Medulla oblongata (tissue), 1 donor: ENCODE data around the gene NFIX.

Experiments
- DNase-seq: peaks from one replicate; pipeline ENCODE4 v3.0.0-alpha.2; 2015; ENCODE audit errors: extremely low spot score

The NFIX gene

DNA sequence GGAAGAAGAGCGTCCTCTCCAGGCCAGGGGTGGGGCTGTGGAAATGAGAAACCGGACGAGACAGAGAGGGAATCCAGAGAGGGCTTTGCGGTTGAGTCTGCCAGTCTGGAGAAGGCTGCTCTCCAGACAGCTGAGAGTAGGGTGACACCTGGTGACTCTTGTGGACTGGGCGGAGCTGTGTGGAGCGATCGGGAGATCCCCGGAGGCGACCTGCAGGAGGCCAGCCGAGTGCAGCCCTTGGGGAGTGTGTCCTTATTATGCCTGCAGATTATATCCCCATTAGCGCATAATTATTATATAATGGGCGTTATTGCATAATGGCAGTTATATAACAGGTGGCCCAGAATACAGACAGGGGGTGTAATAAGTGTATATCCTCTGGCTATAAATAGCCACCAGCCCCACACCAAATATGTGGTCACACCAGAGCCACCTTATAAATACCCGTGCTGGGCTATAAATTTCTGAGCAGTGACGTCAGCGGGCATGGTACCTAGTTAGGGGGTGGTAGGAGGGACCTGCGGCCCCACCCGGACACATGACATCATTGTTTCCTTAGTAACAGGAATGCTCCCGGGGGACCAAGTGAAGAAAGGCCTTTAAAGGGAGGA is 41.2 kb downstream of the NFIX start:
- DNase-seq = no peak

DNA sequence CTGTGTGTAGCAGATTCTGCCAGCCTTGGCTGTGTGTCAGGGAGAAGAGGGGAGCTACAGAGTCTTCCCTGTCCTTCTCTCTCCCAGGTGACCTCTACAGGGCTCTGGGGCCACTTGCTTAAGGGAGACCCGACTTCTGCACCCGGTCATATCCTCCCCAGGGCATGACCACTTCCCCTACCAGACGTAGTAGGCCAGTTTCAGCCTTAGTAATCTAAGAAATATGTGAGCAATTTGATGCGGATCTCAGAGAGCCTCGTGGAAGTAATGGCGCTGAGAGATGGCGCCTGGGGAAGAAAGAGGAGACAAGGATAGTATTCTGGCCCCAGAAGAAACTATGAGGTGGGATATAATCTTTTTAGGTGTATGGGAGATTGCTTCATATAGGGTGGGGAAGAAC is 41.9 kb downstream of the NFIX start:
- peak; percentile 23 for DNase-seq

DNA sequence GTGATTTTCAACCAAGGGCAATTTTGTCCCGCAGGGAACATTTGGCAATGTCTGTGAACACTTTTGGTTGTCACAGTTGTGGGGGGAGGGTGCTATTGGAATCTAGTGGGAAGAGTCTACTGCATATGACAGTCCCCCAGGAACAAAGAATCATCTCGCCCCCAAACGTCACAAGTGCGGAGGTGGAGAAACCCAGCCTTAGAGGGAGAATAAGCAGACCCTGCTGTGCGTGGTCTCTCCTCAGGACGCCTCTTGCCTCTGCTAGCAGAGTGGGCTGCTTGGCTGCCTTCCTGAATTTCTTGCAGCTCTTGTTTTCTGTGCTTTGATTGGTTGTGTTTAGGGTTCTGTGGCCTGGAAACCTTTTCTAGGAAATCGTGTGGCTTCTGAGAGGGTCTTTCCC is 42.5 kb downstream of the NFIX start:
- peak; percentile 40 for DNase-seq

DNA sequence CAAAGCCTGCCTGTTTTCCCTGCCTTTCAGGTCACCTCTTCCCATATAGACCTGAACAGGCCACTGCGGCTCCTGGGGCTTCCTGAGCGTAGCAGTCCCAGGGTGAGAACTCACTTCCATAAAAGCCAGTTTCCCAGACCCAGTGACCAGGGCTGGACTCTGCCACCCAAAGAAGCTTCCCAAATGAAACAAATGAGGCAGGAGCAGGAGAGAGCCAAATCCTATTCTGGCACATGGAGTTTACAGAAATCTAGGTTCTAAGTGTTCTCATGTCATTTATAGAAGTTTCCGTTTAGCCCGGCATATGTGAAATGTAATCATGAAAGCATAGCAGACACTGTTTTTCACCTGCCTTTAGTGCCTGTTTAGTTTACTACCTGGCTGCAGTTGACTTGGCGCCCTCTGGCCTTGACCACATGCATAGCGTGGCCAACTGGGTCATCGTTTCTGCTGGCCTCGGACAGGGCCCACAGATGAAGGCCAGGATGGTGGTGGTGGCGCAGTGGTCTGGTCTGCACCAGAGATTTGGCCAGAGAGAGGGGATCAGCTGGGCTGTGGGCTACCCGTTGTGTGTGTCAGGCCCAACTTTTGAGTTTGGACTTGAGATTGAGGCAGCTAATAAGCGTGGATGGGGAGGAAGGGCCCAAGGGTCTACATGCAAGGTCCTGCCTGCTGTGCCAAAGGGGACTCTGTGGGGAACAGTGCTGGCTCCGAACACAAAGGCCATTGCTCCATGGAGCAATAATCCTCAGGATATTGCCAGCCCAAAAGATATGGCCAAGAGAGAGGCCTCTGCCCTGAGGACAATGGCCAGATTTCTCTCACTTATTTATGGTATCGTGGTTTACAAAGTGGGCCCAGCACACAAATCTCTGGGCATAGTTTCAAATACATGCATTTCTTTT is 43.3 kb downstream of the NFIX start:
- no peak for DNase-seq

DNA sequence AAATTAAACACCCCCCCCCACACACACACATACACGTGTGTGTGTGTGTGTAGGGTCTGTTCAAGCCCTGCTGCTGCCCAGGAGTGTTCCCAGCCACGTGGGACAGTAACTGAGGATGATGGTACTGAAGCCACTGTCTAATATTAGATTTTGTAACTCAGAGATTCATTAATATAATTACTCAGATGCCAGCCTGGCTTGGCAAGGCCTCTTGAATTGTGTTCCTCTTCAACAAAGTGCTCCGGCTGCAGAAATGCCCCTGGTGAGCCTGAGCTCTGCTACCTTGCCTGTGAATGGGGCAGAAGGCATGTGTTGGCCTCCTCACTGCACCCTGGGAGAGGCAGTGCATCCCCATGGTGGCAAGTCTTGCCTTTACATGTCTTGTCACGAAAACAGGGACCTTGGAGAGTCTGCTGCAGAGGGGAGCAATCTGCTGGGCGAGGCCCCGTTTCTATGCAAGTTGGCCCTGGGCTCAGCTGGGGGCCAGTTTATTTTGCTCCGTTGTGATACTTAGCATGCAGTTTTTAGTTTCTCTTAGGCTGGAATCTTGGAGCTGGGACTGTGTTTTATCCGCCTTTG is 44.0 kb downstream of the NFIX start:
- DNase-seq = no peak

DNA sequence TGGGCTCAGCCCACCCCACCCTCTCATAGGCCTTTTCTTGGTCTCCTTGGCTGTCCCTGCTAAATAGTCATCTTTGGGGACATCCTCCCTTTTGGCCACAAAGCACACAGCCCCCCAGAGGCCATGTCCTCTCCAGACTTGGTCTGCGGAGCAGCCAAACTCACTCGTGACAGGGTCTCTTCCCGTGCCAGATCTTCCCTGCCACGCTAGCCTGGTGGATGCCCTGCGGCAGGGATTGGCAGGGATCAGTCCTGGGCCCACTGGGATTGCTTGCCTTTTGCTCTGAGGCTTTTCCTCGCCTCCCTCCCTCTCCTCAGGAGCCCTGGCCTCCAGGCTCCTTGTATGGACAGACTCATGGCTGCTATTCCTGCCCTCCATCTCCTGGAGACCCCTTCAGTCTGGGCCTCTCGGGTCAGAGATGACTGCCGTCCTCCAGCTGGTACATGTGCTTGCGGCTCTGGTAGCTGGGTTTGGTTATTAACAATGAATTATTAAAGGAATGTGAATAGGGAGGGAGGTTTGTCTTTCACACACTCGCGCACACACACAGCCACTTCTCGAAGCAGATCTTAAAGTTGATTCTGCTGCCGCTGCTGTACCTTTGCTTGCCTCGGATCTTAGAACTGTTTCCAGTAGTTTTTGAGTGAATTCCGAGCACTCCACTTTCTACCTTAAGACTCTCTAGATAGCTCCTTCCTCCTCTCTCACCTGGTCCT is 45.1 kb downstream of the NFIX start:
- DNase-seq = no peak

DNA sequence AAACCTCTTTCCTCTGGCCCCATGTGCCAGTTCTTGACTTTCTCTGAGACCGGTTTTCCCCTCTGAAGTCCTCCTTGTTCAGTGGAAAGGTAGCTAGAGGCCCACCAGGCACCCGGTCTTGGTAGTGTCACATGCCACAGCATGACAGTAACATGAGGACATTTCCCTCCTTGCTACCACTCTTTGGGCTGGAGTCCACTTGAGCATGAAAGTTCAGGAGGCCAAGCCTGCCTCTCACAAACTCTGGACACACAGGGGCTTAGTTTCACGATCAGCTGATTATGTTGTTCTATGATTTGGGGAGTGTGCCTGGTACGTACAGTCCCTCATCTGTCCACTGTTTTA is 45.6 kb downstream of the NFIX start:
- no peak for DNase-seq

DNA sequence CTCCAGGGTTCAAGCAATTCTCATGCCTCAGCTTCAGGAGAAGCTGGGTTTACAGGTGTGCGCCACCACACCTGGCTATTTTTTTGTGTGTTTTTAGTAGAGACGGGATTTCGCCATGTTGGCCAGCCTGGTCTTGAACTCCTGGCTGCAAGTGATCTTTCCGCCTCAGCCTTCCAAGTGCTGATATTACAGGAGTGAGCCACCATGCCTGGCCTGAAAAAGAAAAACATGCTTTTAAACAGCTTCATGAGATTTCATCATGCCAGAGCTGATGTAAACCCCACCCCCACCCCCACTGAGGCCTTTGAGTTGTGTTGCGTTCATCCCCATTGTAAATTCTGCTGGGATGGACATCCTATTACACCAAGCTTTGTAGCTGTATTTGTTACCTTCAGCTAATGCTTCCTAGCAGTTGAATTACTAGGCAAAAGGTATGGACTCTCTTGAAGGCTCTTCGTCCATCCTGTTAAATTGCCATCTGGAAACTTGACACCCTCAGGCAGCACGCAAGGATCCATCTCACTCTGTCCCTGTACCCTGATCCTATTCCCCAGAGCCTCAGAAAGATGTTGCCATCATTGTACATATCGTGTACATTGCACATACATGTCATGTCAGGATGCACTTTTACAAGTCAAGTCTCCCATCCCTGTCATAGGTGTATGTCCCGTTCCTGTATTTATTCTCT is 47.3 kb downstream of the NFIX start:
- DNase-seq = no peak

DNA sequence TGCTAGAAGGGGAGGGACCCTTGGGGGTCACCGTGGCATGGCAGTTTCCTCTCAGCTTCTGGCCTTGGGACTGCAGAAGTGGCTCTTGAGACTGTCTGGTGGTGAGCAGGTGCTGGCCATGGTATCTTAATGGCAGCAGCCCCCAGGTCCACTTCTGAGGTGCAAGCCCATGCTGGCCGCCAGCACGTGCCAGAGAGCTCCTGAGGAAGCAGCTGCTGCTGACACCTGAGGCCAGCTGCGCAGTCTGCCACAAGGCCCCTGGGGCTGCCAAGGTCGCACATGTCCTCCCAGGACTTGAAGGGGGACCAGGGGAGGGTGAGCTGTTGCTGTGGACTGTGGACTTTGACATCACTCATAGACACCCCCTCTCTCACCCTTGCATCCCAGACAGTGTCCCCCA is 48.0 kb downstream of the NFIX start:
- no peak for DNase-seq

DNA sequence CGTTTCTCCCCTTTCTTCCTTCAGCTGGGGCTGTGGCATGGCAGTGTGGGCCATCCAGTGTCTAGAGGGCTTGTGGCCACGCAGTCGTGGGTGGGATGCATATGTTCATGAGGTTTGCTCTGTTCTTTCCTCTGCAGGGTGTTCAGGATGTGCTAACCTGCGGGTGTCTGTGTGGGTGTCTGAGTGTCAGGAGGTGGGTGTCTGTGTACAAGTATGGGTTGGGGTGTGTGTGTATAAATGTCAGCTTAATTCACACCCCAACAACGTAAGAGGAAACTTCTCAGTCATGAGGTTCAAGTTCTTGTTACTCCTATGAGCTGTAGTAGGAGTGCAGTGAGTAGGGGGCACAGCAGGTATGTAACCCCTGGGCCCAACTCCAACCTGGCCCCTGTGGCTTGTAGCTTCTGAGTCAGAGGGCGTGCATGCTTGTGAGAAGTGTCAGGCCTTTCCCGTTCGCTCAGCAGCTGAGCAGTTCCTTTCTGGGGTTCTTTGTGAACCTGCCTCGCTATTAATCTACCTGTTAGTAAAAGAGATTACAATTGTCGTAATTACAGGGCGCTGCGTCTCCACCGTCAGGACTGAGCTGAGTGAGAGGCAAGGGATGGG is 49.1 kb downstream of the NFIX start:
- no peak for DNase-seq

DNA sequence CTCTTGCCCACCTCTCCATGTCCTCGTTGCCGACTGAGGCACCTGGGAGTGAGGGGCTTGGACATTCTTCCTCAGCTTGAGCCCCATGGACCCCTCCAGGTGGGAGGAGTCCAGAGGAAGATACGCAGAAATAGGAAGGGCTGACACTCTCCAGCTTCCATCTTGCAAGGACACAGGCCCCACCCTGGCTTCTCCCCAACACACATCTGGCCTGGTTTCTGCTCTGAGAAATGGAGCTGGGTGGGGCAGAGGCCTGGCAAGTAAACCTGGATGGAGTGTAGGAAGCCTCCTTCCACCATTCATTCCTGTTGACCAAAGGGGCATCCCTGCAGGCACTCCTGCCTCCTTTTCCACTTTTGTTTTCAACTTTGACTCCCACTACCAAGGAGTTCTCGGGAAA is 50.5 kb downstream of the NFIX start:
- DNase-seq = no peak

DNA sequence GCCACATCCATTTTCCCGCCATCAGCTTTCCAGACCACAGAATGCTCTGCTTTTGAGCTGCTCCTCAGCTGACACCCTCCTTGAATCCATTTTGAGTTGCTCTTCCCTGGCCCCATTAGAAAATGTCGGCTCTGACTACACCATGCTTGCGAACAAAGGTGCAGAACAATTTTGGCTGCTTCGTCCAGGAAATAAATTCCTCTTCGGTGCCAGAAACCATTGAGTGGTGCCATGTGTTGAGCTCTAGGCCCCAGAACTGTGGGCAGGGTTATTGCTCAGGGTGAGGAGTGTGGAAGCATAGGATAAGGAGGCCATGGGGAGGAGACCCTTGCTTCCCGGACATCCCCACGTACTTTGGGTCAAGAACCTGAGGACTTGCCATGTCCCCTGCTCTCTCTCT is 52.1 kb downstream of the NFIX start:
- DNase-seq = no peak

DNA sequence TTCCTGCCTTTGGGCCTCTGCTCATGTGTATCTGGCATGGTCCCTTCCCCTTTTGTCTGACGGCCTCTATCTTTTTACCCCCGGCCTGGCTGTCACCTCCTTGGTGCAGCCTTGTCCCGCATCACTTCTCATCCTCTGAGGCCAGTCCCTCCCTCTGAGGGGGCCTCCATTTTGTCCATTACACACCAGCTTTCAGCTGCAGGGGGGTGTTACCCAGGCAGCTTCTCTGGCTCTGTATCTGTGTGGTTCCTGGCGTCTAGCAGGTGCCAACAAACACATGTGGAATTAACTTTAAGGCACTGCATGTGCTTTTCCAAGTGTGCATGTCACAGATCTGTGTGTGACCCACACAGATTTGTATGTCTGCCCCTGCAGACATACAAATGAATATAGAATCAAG is 55.0 kb downstream of the NFIX start:
- no peak for DNase-seq

DNA sequence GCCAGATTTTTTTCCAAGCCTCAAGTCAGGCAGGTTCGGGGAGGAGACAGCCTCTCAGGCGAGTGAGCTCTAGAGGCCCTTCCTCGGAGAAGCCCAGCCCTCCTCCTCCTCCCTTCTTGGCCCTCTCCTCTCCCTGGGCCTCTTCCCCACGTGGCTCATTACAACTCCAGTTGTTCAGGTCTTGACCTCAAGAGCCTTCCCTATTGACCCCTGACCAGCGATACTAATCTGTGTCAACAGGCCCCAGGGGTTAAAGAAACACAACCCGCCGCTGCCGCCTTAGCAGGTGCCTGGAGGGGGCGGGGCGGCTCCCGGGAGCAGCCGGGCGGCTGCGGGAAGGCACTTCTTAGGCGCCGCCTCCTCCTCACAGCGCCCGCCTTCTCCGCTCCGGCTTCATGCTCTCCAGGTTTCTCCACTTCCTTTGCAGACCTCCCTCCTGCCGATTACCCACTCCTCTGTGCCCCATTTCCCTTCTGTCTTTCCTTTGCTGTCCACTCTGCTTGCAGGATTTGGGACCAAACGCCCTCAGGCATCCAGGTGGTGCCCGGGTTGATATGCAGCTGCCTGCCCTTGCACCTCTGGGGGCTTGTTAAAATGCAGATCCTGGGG is 56.4 kb downstream of the NFIX start:
- DNase-seq = no peak

DNA sequence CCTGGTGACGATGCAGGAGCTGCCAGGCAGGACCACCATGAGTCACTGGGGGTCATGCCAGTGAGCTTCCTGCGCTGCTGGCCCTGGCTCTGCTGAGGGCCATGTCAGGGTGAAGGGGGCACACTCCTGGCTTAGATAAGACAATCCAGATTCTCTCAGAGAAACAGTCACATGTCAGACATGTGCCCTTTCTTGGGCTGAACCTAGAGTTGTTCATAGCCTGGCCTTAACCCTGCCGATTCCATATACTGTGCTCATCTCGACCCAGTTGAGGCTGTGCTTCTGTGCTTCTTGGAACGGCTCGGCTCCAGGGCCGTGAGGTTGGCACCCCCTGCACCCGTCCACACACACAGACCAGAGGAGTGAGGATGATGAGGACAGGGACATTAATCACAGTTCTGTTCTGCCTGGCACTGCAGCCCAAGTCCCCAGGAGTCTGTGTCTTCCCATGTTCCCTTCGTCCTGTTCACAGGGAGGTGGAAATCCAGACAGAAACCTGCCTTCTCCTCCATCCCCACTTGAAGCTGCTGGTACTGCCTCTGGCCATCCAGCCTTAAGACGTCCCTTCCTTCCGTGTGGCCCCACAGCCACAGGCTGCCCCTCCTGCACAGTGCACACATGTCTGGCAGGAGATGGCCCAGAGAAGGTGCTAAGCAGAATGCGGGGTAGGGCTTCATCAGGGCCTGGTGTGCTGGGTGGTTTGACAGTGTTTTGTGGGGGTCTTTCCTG is 57.3 kb downstream of the NFIX start:
- DNase-seq = no peak

DNA sequence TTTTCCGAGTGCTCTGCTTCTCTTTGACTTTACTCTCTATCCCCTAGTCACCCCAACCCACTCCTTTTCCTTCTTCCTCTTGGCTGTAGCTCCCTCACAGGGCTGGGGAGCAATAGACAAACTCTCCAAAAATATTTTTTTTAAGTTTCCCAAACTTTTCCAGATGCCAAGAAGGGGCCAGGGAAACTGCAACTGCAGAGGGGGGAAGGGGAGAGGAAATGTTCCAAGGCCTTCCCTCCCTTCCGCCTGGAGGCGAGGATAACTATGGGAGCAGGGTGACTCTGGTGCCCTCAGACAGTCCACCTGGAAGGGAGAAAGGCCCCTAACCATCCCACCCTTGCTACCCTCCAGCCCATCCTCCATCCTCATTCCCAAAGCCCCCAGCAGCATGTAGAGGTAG is 58.0 kb downstream of the NFIX start:
- DNase-seq = no peak

DNA sequence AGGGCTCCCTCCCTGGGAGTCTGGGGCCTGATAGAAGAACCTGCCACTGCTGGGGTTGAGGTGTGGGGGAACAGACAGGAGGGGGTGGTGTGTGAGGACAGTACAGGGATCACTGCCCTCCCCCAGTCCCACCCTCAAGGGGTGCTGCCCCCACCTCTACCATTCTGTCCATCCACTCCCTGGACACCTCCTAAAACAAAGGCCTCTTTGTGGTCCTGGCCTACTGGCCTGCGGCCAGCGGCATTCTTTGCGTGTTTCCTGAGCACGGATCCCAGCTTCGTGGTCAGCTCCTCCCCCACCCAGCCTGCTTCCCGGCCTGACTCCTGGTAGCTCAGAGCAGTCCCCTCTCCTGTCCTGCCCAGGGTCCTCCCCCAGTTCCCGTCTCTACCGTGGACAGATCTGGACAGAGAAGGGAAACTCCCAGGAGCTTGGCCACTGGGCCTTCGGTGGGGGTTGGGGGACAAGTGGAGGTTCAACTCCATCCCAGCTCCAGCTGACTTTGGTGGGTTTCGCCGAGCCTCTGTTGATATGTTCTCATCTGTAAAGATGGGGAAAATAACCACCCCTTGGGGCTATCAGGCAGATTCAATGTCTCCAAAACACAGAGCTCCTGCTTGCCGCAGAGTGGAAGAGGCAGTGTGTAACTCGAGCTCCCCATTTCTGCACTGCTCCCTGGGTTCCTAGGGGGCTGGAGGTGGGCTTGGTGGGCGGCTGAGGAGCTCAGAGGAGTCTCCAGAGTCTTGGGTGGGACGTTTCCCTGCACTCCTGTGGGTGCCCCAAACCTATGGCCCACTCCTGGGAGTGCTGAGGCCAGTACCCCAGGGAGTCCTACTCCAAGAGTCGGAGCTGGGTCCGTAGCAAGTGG is 58.7 kb downstream of the NFIX start:
- DNase-seq = peak; percentile 71

DNA sequence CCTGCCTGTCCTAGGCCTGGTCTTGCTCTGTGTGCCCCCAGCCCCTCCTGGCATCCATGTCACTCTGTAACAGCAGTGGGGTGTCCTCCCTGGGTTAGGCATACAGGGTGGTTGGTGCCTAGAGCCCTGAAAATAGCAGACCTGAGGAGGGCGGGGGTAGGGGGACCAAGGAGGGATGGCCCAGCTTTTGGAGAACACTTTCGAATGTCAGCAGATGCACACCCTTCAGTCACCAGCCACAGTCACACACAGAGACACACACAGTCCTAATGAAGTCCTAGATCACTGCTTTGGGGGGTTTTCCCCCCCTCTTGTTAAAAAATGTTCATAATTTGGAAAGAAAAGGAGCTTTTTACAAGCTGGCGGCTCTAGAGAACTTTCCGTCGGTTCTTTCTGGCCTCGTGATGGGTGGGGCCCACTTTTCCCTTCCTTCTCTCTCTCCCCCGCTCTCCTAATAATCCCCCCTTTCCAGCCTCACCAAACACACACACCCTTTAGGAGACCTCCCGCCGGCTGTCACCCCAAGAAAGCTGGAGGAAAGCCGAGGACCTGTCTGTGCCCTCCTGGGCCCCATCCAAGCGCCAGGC is 59.4 kb downstream of the NFIX start:
- no peak for DNase-seq
